CD4-positive, alpha-beta T cell treated with Interleukin-15 for 1 hour (primary cell): ENCODE measurements around the gene LRRC8D.
A peak's percentile ranks its signal among the peaks of the same experiment; 100 is the strongest.
"Not testable (repeated sequence)": the region's sequence is repeated elsewhere in the genome, so short reads cannot be mapped to it uniquely, and the experiment has no call there.

Source experiments
- DNase-seq: peaks from one replicate; pipeline ENCODE4 v3.0.0-alpha.2; 2020

LRRC8D gene

DNA sequence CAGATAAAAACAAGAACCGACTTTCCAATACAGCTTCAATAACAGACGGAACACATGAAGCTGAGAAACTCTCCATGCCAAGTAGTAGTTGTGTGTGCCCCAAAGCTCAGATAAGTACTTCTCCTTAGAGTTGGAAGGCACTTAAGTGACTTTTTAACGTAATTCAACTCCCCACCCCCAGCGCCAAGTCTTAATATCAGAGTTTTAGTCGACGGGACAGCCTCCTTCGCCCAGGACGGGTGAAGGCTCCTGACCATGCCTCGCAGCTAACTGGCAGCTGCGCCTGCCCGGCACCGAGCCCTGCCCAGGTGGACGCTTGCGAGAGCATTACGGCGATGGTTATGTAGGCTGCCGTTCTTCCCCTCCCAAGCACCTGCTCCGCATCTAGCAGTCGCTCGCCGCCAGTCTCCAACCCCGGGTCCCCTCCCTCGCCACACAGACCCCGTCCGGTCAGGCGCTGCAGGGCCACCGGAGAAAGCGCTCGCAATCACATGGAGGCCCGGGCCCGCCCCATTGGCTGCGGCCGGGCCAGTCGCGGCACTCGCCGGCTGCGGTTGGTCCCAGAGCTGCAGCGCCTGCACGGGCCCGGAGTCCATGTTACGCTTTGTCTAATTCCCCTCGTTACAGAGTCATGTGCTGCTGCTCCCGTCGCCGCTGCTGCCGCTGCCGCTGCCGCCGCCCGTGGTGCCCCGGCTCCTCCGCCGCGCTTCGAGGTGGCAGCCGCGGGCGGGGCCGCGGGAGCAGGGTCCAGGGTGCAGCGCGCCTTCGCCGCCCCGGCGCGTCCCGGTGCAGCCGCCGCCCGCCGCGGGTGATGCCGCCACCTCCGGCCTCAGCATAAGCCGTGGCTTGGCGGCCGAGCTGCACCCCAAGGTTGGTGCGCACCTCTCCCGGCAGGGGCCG is at the start of gene LRRC8D:
TSS of gene LRRC8D (plus strand) at position 611 of the 900 bp plus-strand sequence. CDS start 112,037 bp downstream, outside the sequence.
- peak; percentile 73 for DNase-seq

- no peak for DNase-seq
Observed at GRCh38 chr1:89771991-89772560, 48.8 kb upstream of the LRRC8D start.

GRCh38 chr1:89776104-89776503 is 44.7 kb upstream of the LRRC8D start:
- DNase-seq = not testable (repeated sequence)

GRCh38 chr1:89777271-89777670 is 43.6 kb upstream of the LRRC8D start:
- DNase-seq = not testable (repeated sequence)

- DNase-seq = no peak
Observed at GRCh38 chr1:89779151-89779940, 41.5 kb upstream of the LRRC8D start.

DNA sequence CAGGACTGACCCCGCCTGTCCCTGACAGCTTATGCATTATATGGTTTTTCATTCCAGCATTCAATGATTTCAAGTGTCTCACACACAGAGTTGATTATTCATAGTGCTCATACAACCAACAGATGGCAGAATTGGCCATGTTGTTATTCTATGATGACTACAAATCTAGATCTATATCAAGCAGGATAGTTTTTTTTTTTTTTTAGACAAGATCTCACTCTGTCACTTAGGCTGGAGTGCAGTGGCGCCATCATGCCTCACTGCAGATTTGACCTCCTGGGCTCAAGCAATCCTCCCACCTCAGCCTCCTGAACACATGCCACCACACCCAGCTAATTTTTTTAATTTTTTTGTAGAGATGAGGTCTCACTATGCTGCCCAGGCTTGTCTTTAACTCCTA is 40.1 kb upstream of the LRRC8D start:
- no peak for DNase-seq

DNA sequence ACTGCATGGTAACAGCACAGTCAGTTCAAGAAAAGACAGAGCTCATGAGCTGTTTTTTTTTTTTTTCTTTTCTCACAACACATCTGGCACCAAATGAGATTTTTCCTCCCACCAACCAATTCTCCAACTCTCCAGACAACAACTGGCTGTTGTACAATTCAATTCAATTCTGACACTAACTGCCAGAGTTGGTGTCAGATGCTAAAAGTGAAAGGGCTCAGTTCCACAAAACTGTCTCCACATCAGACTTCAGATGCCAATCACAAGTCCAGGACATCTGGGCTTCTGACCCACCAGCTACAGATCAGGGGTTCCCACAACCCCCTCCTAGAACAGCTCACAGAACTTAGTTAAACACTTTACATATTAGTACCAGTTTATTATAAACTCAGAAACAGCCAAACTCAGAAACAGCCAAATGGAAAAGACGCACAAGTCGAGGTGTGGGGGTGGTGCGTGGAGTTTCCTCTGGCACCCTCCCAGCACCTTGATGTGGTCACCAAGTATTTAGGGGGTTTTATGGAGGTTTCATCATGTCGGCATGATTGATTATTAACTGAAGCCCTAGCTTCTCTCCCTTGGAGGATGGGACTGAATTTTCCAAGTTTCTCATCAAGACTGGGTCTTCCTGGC is 39.2 kb upstream of the LRRC8D start:
- peak; percentile 27 for DNase-seq

DNA sequence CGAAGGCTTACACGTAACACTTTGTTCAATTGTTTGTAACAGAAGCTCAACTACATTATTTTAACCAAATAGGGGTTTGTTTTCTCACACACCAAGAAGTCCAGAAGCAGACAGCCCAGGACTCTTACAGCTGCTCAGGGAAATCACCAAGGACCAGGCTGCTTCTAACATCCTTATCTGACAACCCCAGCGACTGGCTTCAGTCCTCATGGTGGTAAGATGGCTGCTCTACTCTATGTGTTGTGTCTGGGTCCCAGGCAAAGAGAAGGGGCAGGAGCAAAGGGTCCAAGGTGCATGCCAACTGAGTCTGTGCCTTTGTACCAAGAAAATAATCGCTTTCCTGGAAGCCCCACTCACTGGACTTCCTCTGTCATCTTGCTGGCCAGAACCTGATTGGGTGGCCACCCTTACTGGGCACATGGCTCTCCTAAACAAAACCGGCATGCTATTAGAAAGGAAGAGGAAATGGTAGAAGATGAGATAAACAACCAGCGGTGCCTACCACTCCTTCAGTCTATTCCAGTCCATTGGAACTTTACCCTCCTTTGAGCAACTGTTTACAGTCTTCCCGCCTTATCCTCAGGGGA is 34.1 kb upstream of the LRRC8D start:
- no peak for DNase-seq

- DNase-seq = no peak
Observed at GRCh38 chr1:89790592-89790991, 30.2 kb upstream of the LRRC8D start.

- no peak for DNase-seq
Observed at GRCh38 chr1:89791064-89791726, 29.6 kb upstream of the LRRC8D start.

GRCh38 chr1:89794406-89794805 is 26.4 kb upstream of the LRRC8D start:
- DNase-seq = no peak

DNA sequence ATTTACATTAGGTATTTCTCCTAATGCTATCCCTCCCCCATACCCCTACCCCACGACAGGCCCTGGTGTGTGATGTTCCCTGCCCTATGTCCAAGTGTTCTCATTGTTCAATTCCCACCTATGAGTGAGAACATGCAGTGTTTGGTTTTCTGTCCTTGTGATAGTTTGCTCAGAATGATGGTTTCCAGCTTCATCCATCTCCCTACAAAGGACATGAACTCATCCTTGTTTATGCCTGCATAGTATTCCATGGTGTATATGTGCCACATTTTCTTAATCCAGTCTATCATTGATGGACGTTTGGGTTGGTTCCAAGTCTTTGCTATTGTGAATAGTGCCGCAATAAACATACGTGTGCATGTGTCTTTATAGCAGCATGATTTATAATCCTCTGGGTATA is 25.3 kb upstream of the LRRC8D start:
- not testable (repeated sequence) for DNase-seq

DNA sequence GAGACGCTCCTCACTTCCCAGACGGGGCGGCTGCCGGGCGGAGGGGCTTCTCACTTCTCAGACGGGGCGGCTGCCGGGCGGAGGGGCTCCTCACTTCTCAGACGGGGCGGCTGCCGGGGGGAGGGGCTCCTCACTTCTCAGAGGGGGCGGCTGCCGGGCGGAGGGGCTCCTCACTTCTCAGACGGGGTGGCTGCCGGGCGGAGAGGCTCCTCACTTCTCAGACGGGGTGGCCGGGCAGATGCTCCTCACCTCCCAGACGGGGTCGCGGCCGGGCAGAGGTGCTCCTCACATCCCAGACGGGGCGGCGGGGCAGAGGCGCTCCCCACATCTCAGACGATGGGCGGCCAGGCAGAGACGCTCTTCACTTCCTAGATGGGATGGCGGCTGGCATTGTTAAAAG is 23.0 kb upstream of the LRRC8D start:
- not testable (repeated sequence) for DNase-seq

DNA sequence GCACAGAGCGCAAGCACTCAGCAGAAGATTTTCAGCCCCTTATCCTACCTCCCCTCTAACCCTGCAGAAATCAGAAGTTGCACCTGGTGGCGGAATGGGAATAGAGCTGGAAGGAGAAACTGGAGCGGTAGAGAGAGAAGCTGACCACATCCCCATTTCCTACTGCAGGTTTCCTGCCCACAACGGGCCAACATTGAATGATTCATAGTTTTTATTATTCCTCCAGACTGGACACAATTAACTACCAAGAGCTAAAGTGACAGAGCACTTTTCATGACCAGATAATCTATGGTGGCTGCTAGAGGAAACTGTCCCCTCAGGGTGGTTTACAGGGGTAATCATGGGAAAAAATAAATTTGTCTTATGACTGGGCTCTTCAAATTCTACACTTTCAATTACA is 21.3 kb upstream of the LRRC8D start:
- DNase-seq = no peak

DNA sequence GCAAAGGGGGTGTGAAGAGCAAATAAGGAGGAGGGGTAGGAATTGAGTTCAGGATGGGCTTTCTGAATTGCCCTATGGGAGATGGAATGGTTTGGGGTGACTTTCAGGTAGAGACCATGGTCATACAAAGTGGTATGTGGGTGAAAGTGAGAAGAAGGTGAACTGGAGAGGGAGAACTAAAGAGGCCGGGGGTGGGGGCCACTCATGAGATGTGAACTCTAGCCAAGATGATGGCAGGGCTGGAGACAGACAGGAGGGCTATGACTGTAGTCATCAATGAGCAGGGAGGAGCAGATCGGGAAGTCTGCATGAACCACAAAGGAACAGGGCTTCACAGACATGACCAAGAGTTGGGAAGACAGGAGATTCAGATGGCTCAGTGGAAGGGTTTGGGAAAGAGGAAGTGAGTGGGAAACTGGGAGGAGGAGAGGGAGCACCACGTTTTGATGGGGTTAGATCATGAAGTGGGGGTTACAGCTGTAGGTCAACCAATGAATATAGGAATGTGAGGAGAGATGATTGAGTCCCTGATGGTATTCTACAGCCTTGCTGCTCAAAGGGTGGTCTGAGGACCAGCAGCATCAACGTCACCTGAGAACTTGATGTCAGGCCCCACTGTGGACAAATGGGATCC is 20.7 kb upstream of the LRRC8D start:
- DNase-seq = no peak

GRCh38 chr1:89800718-89801117 is 20.1 kb upstream of the LRRC8D start:
- no peak for DNase-seq

DNA sequence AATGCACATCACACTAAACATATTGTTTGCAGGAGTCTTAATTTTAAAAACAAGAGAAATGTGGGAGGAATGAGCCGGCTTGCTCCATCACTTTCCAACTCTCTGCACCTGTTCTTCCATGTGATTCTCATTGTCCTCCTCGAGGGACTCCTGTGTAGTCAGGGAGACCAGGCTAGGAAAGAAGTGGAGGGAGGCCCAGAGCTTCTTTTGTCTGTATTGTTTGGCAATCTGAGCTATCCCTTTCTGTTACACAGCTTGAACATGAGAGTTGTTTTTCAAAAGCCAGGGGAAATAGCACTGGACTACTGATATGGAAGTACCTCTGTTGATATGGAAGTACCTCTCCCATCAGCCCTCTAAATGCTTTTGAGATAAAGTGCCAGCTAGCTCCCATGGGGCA is 18.8 kb upstream of the LRRC8D start:
- no peak for DNase-seq

GRCh38 chr1:89802841-89803240 is 18.0 kb upstream of the LRRC8D start:
- DNase-seq = no peak

DNA sequence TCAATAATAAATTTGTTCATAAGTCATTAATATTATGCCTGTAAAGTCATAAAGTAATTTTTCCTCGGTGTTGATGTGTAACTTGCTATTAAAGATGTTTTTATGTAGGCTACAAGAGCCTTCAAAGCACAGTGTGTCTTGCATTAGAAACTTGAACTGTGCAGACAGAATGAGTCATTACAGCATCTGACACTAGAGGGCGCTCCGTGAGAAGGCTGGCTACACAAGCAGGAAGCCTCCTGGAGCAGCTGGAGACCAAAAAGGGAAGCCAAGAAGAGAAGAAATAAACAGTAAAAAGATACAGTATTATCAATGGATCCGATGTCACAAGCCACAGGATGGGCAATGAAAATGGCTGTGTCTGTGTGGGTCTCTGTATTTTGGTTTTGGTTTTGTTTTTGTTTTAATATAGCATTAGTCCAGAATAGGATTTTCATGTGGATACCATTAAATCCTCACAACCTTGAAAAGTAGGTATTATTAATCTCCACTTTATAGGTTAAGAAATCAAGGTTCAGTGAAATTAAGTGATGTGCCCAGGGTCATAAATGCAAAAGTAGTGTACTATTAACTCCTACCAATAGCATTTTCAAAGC is 16.1 kb upstream of the LRRC8D start:
- DNase-seq = peak; percentile 80

DNA sequence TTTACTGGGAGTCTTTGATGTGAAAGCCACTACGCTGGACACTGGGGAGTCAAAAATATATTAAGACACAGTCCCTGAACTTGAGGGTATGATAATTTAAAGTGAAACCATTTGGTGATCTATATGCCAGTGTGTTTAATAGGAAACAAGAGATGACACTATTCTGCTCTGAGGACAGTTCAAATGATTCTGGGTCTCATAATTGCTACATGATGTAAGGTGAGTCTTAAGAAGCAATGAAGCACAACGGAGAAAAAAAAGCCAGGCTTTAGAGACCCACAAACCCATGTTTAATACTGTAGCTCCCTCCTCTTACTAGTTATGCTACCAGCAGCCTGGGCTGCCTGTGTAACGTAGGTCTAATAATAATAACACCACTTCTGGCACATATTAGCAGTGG is 14.2 kb upstream of the LRRC8D start:
- no peak for DNase-seq

DNA sequence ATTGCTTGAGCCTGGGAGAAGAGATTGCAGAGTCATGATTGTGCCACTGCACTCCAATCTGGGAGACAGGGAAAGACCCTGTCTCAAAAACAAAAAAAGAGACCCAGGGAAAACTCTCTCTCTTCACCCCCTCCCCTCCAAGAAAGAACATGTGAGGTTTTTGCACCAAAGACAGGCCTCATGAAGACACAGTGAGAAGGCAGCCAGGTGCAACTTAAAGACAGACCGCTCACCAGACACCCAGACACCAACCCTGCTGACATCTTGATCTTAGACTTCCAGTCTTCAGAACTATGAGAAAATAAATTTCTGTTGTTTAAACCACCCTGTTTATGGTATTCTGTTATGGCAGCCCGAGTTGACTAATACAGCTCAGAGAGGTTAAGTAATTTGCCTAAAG is 13.3 kb upstream of the LRRC8D start:
- no peak for DNase-seq
